Measurements from ENCODE around the gene C1orf159.
"Not testable (repeated sequence)": the region's sequence is repeated elsewhere in the genome, so short reads cannot be mapped to it uniquely, and the experiment has no call there.

C1orf159 gene

GRCh38 chr1:1106510-1107221 is 9.2 kb downstream of the C1orf159 start:
- no peak overlapping the region for H2BK120ac ChIP-seq (ENCODE audit: low read depth, low read length)
- peak overlapping the region; percentile 91 for H3K23ac ChIP-seq (ENCODE audit: low read depth, low read length, poor library complexity)
- peaks cover 16% of the 10 kb centered on the region for H3K79me1 ChIP-seq (ENCODE audit: low read depth, low read length)
- no peak overlapping the region for H2AFZ ChIP-seq (ENCODE audit: low read length)
- no peaks in the 10 kb centered on the region for H3K4me1 ChIP-seq (ENCODE audit: control insufficient read depth in 2 of 2, insufficient read depth in 1 of 2, low read depth in 1 of 2, low read length in 2 of 2)
- H3K4me3 ChIP-seq (ENCODE audit: low read length in 2 of 2), result no peak overlapping the region
- H2BK5ac ChIP-seq (ENCODE audit: low read length), result no peak overlapping the region
- H3K14ac ChIP-seq (ENCODE audit: low read length), result no peak overlapping the region
- peaks cover 9 to 10% of the 10 kb centered on the region in 2 donors for H3K9me3 ChIP-seq (replicated peaks in 1 of 2; ENCODE audit: control insufficient read depth in 2 of 2, insufficient read depth in 1 of 2, low read depth in 1 of 2, low read length in 2 of 2)
- H3K4ac ChIP-seq (ENCODE audit: low read length), result no peak overlapping the region
- no CpG with 5 or more reads among the region's 31 CpGs for WGBS, 2 donors (ENCODE audit: extremely low coverage in 2 of 2, insufficient read length in 2 of 2, insufficient replicate concordance in 1 of 2)
- no peak overlapping the region for H3K9ac ChIP-seq (ENCODE audit: low read depth, low read length, poor library complexity)
- H3K4me2 ChIP-seq (ENCODE audit: insufficient read depth, low read length, poor library complexity, severe bottlenecking), result peak overlapping the region; percentile 2
- no peak overlapping the region for H3K27ac ChIP-seq (replicated peaks; ENCODE audit: low read length)
- no peak overlapping the region for H2BK15ac ChIP-seq (ENCODE audit: low read length)
- no peak for DNase-seq (ENCODE audit: low spot score)
- no peaks in the 10 kb centered on the region for H3K27me3 ChIP-seq (ENCODE audit: control insufficient read depth in 3 of 3, insufficient read depth in 3 of 3, low read depth in 1 of 3, low read length in 3 of 3)
- H4K91ac ChIP-seq (ENCODE audit: low read depth, low read length, poor library complexity), result no peak overlapping the region
- H2BK12ac ChIP-seq (ENCODE audit: low read length), result no peak overlapping the region
- no peak overlapping the region for H3K18ac ChIP-seq (ENCODE audit: low read length)
- H2AK5ac ChIP-seq (ENCODE audit: low read depth, low read length), result no peak overlapping the region
- peaks cover 6 to 25% of the 10 kb centered on the region in 2 donors for H3K36me3 ChIP-seq (replicated peaks in 1 of 2; ENCODE audit: control insufficient read depth in 2 of 2, insufficient read depth in 2 of 2, low read length in 2 of 2)
- no peak overlapping the region for H4K8ac ChIP-seq (ENCODE audit: low read depth, low read length)

GRCh38 chr1:1104152-1104551 is 11.7 kb downstream of the C1orf159 start:
- DNase-seq (ENCODE audit: low spot score); H2BK5ac ChIP-seq (ENCODE audit: low read length); H4K8ac ChIP-seq (ENCODE audit: low read depth, low read length); H2BK120ac ChIP-seq (ENCODE audit: low read depth, low read length); H3K18ac ChIP-seq (ENCODE audit: low read length); H2BK15ac ChIP-seq (ENCODE audit: low read length); H2AK5ac ChIP-seq (ENCODE audit: low read depth, low read length); H3K4me3 ChIP-seq (ENCODE audit: low read length in 2 of 2); H3K23ac ChIP-seq (ENCODE audit: low read depth, low read length, poor library complexity); H4K91ac ChIP-seq (ENCODE audit: low read depth, low read length, poor library complexity); H3K27me3 ChIP-seq (ENCODE audit: control insufficient read depth in 3 of 3, insufficient read depth in 3 of 3, low read depth in 1 of 3, low read length in 3 of 3); H3K4me1 ChIP-seq (ENCODE audit: control insufficient read depth in 2 of 2, insufficient read depth in 1 of 2, low read depth in 1 of 2, low read length in 2 of 2); H3K9ac ChIP-seq (ENCODE audit: low read depth, low read length, poor library complexity); H3K14ac ChIP-seq (ENCODE audit: low read length); H3K27ac ChIP-seq (replicated peaks; ENCODE audit: low read length); H3K4ac ChIP-seq (ENCODE audit: low read length); H2AFZ ChIP-seq (ENCODE audit: low read length); H2BK12ac ChIP-seq (ENCODE audit: low read length); H3K4me2 ChIP-seq (ENCODE audit: insufficient read depth, low read length, poor library complexity, severe bottlenecking): not testable (repeated sequence)
- no CpG with 5 or more reads among the region's 6 CpGs for WGBS, 2 donors (ENCODE audit: extremely low coverage in 2 of 2, insufficient read length in 2 of 2, insufficient replicate concordance in 1 of 2)
- H3K79me1 ChIP-seq (ENCODE audit: low read depth, low read length), result peaks cover 14% of the 10 kb centered on the region
- peaks cover 14 to 15% of the 10 kb centered on the region in 2 donors for H3K9me3 ChIP-seq (replicated peaks in 1 of 2; ENCODE audit: control insufficient read depth in 2 of 2, insufficient read depth in 1 of 2, low read depth in 1 of 2, low read length in 2 of 2)
- peaks cover 6 to 16% of the 10 kb centered on the region in 2 donors for H3K36me3 ChIP-seq (replicated peaks in 1 of 2; ENCODE audit: control insufficient read depth in 2 of 2, insufficient read depth in 2 of 2, low read length in 2 of 2)

GRCh38 chr1:1101503-1101902 is 14.4 kb downstream of the C1orf159 start:
- Histone ChIP-seq H3K4me3 (ENCODE audit: low read length in 2 of 2) (no peak overlapping the region), H3K4me2 (ENCODE audit: insufficient read depth, low read length, poor library complexity, severe bottlenecking) (no peak overlapping the region), H3K4ac (ENCODE audit: low read length) (no peak overlapping the region), H3K27ac (replicated peaks; ENCODE audit: low read length) (no peak overlapping the region), H3K23ac (ENCODE audit: low read depth, low read length, poor library complexity) (no peak overlapping the region), H2AFZ (ENCODE audit: low read length) (no peak overlapping the region), H4K91ac (ENCODE audit: low read depth, low read length, poor library complexity) (no peak overlapping the region), H2BK15ac (ENCODE audit: low read length) (no peak overlapping the region), H3K79me1 (ENCODE audit: low read depth, low read length) (peaks cover 6% of the 10 kb centered on the region), H2BK5ac (ENCODE audit: low read length) (no peak overlapping the region), H3K14ac (ENCODE audit: low read length) (no peak overlapping the region), H3K36me3 (replicated peaks in 1 of 2; ENCODE audit: control insufficient read depth in 2 of 2, insufficient read depth in 2 of 2, low read length in 2 of 2) (peaks cover 6 to 16% of the 10 kb centered on the region in 2 donors), H3K9ac (ENCODE audit: low read depth, low read length, poor library complexity) (no peak overlapping the region), H2BK12ac (ENCODE audit: low read length) (no peak overlapping the region), H3K9me3 (replicated peaks in 1 of 2; ENCODE audit: control insufficient read depth in 2 of 2, insufficient read depth in 1 of 2, low read depth in 1 of 2, low read length in 2 of 2) (peaks cover 11 to 12% of the 10 kb centered on the region in 2 donors), H2BK120ac (ENCODE audit: low read depth, low read length) (no peak overlapping the region), H2AK5ac (ENCODE audit: low read depth, low read length) (no peak overlapping the region), H3K4me1 (ENCODE audit: control insufficient read depth in 2 of 2, insufficient read depth in 1 of 2, low read depth in 1 of 2, low read length in 2 of 2) (no peaks in the 10 kb centered on the region), H3K18ac (ENCODE audit: low read length) (no peak overlapping the region), H3K27me3 (ENCODE audit: control insufficient read depth in 3 of 3, insufficient read depth in 3 of 3, low read depth in 1 of 3, low read length in 3 of 3) (no peaks in the 10 kb centered on the region), H4K8ac (ENCODE audit: low read depth, low read length) (no peak overlapping the region)
- DNase-seq (ENCODE audit: low spot score), result no peak
- no CpG with 5 or more reads among the region's 7 CpGs for WGBS, 2 donors (ENCODE audit: extremely low coverage in 2 of 2, insufficient read length in 2 of 2, insufficient replicate concordance in 1 of 2)

- Histone ChIP-seq H3K27ac (replicated peaks; ENCODE audit: low read length) (no peak overlapping the region), H3K23ac (ENCODE audit: low read depth, low read length, poor library complexity) (no peak overlapping the region), H3K9me3 (replicated peaks in 1 of 2; ENCODE audit: control insufficient read depth in 2 of 2, insufficient read depth in 1 of 2, low read depth in 1 of 2, low read length in 2 of 2) (peaks cover 6 to 9% of the 10 kb centered on the region in 2 donors), H3K27me3 (ENCODE audit: control insufficient read depth in 3 of 3, insufficient read depth in 3 of 3, low read depth in 1 of 3, low read length in 3 of 3) (no peaks in the 10 kb centered on the region), H3K4ac (ENCODE audit: low read length) (no peak overlapping the region), H4K91ac (ENCODE audit: low read depth, low read length, poor library complexity) (no peak overlapping the region), H2BK12ac (ENCODE audit: low read length) (no peak overlapping the region), H2AK5ac (ENCODE audit: low read depth, low read length) (no peak overlapping the region), H3K79me1 (ENCODE audit: low read depth, low read length) (peaks cover 5% of the 10 kb centered on the region), H3K14ac (ENCODE audit: low read length) (no peak overlapping the region), H3K36me3 (replicated peaks in 1 of 2; ENCODE audit: control insufficient read depth in 2 of 2, insufficient read depth in 2 of 2, low read length in 2 of 2) (peaks cover 6 to 16% of the 10 kb centered on the region in 2 donors), H2BK15ac (ENCODE audit: low read length) (no peak overlapping the region), H3K4me3 (ENCODE audit: low read length in 2 of 2) (peak overlapping the region in 1 of 2 donors; percentile 9), H4K8ac (ENCODE audit: low read depth, low read length) (no peak overlapping the region), H3K18ac (ENCODE audit: low read length) (no peak overlapping the region), H2AFZ (ENCODE audit: low read length) (no peak overlapping the region), H2BK120ac (ENCODE audit: low read depth, low read length) (no peak overlapping the region), H3K4me2 (ENCODE audit: insufficient read depth, low read length, poor library complexity, severe bottlenecking) (no peak overlapping the region), H2BK5ac (ENCODE audit: low read length) (no peak overlapping the region), H3K4me1 (ENCODE audit: control insufficient read depth in 2 of 2, insufficient read depth in 1 of 2, low read depth in 1 of 2, low read length in 2 of 2) (no peaks in the 10 kb centered on the region), H3K9ac (ENCODE audit: low read depth, low read length, poor library complexity) (no peak overlapping the region)
- WGBS, 2 donors (ENCODE audit: extremely low coverage in 2 of 2, insufficient read length in 2 of 2, insufficient replicate concordance in 1 of 2), result 100% methylated on average over 1 of the region's 11 CpGs; no CpG with 5 or more reads in 1 of the 2 donors
- DNase-seq (ENCODE audit: low spot score), result no peak
Measured at GRCh38 chr1:1100296-1100695, 15.6 kb downstream of the C1orf159 start.
